ENCODE measurements around the gene ANAPC10.

GRCh38 chr4:145130130-145130529, 32.1 kb upstream of the ANAPC10 start:
- no peak for TF ChIP-seq POLR2AphosphoS5 (IDR thresholded peaks at IDR 0.05; ENCODE audit: low read depth)
- no peak for TF ChIP-seq EZH2phosphoT487 (IDR thresholded peaks at IDR 0.05; ENCODE audit: unreplicated experiment)
- TF ChIP-seq EZH2 (IDR thresholded peaks at IDR 0.05; ENCODE audit: low read depth, unreplicated experiment): no peak
- TF ChIP-seq CTCF (conservative IDR thresholded peaks at IDR 0.05; ENCODE audit: low read depth in 2 of 2): no peak
- TF ChIP-seq ETS1 (IDR thresholded peaks at IDR 0.05): no peak

All from GM23338 (cell line).